IMR-90 (cell line): Measurements from ENCODE around the gene NELL1.

Source experiments
- BHLHE40 ChIP-seq: fragments of 150-350 bp; IDR thresholded peaks from 2 replicates; pipeline ENCODE4 v1.6.1; 2016; ENCODE audit warnings: mild to moderate bottlenecking, low read depth, low read length
- CEBPB ChIP-seq: IDR thresholded peaks from 2 replicates; pipeline ENCODE4 v1.6.1; 2012; ENCODE audit warnings: low read depth, low read length, improper control_type of control experiment
- FOS ChIP-seq: fragments of 150-350 bp; IDR thresholded peaks from 2 replicates; pipeline ENCODE4 v1.6.1; 2016; ENCODE audit warnings: low read depth, low read length
- MAFK ChIP-seq: IDR thresholded peaks from 2 replicates; pipeline ENCODE4 v1.6.1; 2012; ENCODE audit warnings: low read depth, low read length, improper control_type of control experiment
- MAZ ChIP-seq: IDR thresholded peaks from 2 replicates; pipeline ENCODE4 v1.6.1; 2012; ENCODE audit warnings: low read depth, mild to moderate bottlenecking, low read length, improper control_type of control experiment, moderate library complexity, borderline replicate concordance
- MXI1 ChIP-seq: IDR thresholded peaks from 2 replicates; pipeline ENCODE4 v1.6.1; 2012; ENCODE audit warnings: low read depth, mild to moderate bottlenecking, low read length, moderate library complexity, borderline replicate concordance
- NFE2L2 ChIP-seq: fragments of 150-350 bp; IDR thresholded peaks from 2 replicates; pipeline ENCODE4 v1.6.1; 2016; ENCODE audit warnings: low read depth, mild to moderate bottlenecking, low read length
- POLR2A ChIP-seq: IDR thresholded peaks from 2 replicates; pipeline ENCODE4 v1.6.1; 2012; ENCODE audit warnings: mild to moderate bottlenecking, low read depth, low read length
- RAD21 ChIP-seq: IDR thresholded peaks from 2 replicates; pipeline ENCODE4 v1.6.1; 2012; ENCODE audit warnings: low read length, improper control_type of control experiment
- RCOR1 ChIP-seq: IDR thresholded peaks from 2 replicates; pipeline ENCODE4 v1.6.1; 2012; ENCODE audit warnings: mild to moderate bottlenecking, low read length, improper control_type of control experiment; ENCODE audit not compliant: insufficient replicate concordance
- RFX5 ChIP-seq: IDR thresholded peaks from 2 replicates; pipeline ENCODE4 v1.8.0; 2012; ENCODE audit warnings: low read depth, mild to moderate bottlenecking, low read length, moderate library complexity
- SMC3 ChIP-seq: fragments of 150-350 bp; IDR thresholded peaks from 2 replicates; pipeline ENCODE4 v1.6.1; 2016; ENCODE audit warnings: low read depth, mild to moderate bottlenecking, antibody characterized with exemption, low read length, moderate library complexity
- TF ChIP-seq, protein P1 (sequence below): conservative IDR thresholded peaks from 2 replicates; pipeline ENCODE4 v1.5.1; 2012; ENCODE audit warnings: mild to moderate bottlenecking, low read depth, low read length, improper control_type of control experiment
- TF ChIP-seq, protein P2 (sequence below): fragments of 150-350 bp; IDR thresholded peaks from 2 replicates; pipeline ENCODE4 v1.6.1; 2017; ENCODE audit warnings: mild to moderate bottlenecking, antibody characterized with exemption, low read length, low read depth

DNA sequence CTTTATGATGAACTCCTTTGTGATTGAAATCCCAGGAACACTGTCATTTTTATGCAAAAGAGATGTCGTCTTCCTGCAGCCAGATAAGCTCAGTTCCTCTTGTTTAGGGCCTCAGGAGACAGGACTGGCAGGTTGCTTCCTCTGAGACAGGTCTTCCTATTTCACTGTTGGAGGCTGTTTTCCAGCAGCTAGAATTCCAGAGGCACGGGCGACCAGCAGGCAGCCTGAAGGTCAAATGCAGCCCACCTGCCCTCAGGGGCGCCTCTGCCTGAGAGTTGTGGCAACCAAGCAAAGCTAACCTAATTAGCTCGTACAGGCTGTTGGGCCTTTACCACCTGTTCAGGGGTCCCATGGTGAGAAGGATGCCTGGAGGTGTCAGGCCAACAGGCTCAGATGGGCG is 47.7 kb upstream of the NELL1 start:
- TF ChIP-seq, protein P1, sequence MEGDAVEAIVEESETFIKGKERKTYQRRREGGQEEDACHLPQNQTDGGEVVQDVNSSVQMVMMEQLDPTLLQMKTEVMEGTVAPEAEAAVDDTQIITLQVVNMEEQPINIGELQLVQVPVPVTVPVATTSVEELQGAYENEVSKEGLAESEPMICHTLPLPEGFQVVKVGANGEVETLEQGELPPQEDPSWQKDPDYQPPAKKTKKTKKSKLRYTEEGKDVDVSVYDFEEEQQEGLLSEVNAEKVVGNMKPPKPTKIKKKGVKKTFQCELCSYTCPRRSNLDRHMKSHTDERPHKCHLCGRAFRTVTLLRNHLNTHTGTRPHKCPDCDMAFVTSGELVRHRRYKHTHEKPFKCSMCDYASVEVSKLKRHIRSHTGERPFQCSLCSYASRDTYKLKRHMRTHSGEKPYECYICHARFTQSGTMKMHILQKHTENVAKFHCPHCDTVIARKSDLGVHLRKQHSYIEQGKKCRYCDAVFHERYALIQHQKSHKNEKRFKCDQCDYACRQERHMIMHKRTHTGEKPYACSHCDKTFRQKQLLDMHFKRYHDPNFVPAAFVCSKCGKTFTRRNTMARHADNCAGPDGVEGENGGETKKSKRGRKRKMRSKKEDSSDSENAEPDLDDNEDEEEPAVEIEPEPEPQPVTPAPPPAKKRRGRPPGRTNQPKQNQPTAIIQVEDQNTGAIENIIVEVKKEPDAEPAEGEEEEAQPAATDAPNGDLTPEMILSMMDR: no peak
- TF ChIP-seq, protein P2, sequence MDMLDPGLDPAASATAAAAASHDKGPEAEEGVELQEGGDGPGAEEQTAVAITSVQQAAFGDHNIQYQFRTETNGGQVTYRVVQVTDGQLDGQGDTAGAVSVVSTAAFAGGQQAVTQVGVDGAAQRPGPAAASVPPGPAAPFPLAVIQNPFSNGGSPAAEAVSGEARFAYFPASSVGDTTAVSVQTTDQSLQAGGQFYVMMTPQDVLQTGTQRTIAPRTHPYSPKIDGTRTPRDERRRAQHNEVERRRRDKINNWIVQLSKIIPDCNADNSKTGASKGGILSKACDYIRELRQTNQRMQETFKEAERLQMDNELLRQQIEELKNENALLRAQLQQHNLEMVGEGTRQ: no peak
- TF ChIP-seq MAFK (no peak), MXI1 (no peak), CEBPB (no peak), RCOR1 (no peak), POLR2A (no peak), RFX5 (no peak), SMC3 (no peak), BHLHE40 (no peak), MAZ (no peak), NFE2L2 (no peak), RAD21 (no peak), FOS (no peak)
